Stimulated activated CD8-positive, alpha-beta memory T cell treated with anti-CD3 and anti-CD28 coated beads, Interleukin-4, amount 100 ng/mL, for 24 hours (primary cell): Measurements from ENCODE around the gene ESYT2.
"Not testable (repeated sequence)": the region's sequence is repeated elsewhere in the genome, so short reads cannot be mapped to it uniquely, and the experiment has no call there.

ENCODE experiments used
- DNase-seq: peaks from one replicate; pipeline ENCODE4 v3.0.0-alpha.2; 2020; ENCODE audit warnings: low read depth

Gene ESYT2

DNA sequence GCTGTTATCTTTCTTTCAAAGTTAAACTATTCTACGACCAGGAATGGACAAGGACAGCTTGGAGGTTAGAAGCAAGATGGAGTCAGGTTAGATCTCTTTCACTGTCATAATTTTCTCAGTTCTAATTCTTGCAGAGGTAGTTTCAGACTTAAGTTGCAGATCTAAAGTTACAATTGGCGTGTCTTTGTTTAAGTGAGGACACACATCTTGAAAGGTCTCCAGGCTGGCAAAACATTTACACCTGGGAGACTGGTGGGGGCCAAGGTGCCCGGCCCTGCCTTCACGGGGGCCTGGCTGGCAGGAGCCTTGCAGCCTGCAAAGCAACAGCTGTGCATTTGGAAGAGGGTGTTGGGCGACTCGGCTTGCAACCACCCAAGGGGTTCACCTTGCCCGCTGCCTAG is 25.4 kb upstream of the ESYT2 start:
- DNase-seq: no peak

DNA sequence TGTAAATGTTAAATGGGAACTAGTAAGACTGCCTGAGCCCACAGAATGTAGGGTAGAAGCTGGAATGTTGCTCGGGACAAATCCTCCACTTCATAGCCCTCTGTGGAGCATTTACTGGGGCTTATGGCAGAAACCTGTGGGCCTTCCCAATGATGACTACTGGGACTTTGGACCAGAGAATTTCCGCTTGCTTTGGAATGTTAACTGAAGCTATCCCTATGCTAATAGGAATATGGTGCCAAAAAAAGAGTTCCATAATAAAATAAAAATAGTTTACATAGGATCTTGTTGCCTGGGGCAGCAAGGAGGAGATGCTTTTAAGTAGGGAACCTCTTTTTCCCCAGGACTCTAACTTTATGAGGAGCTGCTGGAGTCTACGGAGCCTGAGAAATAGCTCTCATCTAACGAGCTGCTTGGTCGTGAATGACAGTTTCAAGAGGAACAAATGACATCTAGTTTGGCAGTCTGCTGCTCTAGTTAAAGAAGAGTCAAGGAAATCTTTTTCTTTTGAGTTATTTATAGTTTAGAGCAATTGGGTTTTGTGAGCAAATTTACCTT is 21.3 kb upstream of the ESYT2 start:
- no peak for DNase-seq

DNA sequence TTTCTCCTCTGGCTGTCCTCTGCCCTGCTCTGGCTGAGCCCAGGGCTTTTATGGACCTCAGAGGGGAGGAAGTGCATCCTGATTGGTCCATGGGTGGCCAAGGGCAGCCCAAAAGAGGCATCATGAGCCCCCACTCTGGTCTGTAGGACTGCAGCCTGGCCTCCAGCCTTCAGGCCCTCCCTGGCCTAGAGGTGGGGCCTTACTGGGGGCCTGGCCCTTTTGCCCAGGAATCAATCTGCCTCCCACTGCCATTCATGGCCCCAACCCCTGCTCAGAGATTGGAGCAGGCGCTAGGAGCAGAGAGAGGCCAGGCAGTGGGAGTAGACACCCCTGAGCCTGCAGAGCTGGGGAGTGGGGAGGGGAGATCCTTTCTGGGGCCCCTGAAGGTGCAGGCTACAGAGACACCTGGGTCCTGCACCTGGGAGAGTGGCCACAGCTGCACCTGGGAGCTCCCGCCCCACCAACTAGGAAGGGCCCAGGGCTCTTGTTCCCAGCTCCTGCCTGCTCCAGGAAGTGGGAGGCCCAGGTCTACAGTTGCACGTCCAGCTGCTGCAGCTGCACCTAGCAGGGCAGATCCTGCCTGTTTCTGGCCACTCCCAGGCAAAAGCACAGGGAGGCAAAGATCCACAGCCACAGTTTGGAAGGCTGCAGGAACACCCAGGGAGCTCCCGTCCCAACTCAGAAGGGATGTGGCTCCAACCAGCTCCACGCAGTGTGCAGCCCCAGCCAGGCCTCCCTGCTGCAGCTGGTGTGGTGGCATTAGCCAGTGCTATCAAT is 20.6 kb upstream of the ESYT2 start:
- no peak for DNase-seq

DNA sequence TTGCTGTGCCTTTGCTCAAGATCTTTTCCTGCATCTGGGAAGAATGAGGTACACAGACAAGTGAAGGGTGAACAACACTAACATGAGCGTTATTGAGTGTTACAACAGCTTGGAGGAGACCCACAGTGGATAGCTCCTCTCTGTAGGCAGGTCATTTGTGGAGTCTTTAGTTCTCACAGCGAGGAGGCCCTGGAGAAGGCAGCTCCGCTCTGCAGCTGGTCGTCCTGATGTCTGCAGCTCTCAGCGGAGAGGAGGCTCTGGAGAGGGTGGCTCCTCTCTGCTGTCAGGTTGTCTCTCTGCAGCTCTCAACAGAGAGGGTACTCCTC is 20.1 kb upstream of the ESYT2 start:
- no peak for DNase-seq

DNA sequence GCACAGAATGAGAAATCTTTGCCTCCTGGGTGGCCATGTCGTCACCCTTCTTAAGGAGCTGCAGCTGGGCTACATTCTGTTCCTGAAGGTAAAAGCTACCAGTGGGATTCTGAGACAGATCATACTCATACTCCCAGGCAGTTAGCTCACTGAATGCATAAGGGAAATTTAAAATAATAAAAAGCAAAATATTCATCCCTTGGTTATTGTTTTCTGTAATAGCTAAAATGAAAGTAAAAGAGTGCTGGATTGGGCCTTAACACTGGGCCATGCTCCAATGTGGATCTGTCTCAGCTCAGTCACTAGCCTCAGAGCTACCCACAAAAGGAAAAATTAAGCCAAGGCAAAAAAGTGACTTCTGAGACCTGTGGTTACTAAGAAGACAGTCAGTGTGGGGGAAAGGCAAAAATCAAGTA is 18.1 kb upstream of the ESYT2 start:
- DNase-seq: no peak

DNA sequence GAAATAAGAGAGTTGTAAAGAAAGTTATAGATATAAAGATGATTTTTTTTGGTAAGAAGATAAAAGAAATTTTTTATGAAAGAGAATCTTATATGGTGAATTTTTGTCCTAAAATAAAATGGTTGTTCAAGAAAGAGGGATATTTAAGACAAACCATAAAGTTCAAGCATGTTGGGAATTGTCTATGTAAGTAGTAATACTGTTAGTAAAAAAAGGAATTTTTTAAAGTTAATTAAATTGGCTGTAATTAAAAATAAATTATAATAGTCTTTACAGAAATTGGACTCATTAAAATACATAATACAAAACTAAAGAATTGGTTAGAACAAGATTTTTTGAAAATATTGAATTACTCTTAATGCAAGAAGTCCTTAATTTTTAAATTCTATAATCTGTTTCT is 17.0 kb upstream of the ESYT2 start:
- no peak for DNase-seq

DNA sequence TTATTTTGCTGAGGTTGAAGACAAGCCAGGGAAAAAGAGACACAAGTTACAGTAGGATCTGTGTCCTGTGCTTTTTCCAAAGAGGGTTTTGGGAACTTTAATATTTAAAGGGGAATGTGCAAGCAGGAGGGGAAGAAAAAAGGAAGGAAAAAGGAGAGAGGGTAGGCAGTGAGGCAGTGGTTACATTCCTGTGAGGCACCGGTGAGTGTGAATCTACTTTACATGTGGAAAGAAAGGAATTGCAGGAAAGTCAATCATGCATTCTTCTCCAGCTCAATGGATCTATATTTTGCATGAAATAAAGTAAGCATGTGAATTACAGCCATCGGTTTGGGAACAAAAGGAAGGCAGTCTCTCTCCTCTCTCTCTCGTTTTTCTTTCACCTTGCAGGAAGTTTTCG is 14.5 kb upstream of the ESYT2 start:
- no peak for DNase-seq

DNA sequence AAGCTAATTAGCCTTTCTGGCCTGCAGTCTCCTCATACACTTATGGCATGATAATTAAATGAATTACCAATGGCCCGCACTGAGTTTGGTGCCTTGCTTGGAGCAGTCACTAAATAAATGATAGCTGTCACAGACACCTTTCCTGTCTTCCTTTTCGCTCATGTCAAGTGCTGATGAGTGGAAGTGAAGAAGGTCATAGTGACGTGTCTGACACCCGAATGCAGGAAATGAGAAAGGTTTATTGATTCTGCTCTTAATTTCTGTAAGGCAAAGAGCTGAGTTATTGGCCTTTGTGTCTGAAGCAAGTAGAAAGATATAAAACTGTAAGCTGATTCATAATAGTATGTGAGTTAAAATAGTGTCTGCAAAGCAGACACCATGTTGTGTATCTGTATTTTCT is 13.2 kb upstream of the ESYT2 start:
- no peak for DNase-seq

DNA sequence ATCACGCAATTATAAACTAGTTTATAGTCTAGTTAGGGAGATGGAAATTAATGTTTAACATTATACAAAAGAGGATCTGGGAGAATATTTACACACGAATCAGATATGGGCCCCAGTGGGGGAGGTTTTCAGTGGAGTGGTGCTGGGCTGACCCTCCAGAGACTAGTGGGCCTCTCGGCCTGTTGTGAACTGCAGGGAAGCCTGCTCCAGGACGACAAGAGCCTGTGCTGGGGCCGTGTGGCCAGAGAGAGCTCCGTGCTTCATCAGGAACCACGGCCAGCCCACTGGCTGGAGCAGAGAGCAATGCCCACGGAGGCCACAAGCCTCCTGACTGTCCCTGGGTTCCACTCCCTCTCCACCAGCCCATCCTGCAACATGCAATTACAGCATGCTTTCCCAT is 11.3 kb upstream of the ESYT2 start:
- no peak for DNase-seq

DNA sequence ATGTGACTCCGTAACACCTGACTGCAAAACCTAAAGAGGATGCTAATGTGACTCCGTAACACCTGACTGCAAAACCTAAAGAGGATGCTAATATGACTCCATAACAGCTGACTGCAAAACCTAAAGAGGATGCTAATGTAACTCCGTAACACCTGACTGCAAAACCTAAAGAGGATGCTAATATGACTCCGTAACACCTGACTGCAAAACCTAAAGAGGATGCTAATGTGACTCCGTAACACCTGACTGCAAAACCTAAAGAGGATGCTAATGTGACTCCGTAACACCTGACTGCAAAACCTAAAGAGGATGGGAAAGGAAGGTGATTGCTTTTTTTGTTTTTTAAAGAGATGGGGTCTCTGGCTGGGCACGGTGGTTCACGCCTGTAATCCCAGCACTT is 9.9 kb upstream of the ESYT2 start:
- not testable (repeated sequence) for DNase-seq

DNA sequence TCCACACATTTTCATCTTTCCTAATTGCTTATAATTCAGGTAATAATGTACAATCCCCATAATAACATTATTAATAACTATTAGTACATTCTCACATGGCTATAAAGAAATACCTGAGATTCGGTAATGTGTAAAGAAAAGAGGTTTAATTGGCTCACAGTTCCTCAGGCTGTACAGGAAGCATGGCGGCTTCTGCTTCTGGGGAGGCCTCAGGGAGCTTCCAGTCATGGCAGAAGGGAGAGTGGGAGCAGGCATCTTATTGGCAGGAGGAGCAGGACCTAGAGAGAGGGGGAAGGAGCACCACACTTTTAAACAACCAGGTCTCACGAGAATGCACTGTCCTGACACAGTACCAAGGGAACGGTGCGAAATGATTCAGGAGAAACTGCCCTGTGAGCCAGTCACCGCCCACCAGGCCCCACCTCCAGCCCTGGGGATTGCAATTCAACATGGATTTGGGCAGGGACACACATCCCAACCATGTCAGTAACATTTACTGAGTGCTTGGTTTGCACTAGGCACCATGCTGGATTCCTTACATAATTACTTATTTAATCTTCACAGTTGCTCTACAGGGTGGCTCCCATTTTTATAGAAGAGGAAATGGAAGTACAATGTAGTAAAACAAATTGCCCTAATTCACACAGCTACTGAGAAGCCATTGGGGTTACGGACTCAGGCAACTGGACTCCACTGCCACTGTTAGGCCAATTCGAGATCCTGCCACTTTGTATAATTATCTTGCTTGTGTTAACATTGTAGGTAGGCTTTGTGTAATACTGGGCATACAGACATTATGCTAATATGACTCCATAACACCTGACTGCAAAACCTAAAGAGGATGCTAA is 8.7 kb upstream of the ESYT2 start:
- no peak for DNase-seq

DNA sequence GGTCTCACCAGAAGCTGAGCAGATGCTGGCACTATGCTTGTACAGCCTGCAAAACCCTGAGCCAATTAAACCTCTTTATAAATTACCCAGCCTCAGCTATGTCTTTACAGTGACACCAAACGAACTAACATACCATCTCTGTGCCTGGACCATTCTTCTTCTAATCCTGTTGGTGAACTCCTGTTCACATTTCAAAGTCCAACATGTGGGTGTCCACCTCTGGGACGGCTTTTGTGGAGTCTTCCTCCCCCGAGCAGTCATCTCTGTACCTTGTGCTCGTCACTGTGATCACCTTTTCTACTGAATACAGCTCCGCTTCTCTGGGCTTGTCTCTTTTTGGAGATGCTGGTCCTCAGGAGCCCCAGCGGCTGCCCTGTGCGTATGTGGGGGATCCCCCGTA is 7.4 kb upstream of the ESYT2 start:
- DNase-seq: no peak

DNA sequence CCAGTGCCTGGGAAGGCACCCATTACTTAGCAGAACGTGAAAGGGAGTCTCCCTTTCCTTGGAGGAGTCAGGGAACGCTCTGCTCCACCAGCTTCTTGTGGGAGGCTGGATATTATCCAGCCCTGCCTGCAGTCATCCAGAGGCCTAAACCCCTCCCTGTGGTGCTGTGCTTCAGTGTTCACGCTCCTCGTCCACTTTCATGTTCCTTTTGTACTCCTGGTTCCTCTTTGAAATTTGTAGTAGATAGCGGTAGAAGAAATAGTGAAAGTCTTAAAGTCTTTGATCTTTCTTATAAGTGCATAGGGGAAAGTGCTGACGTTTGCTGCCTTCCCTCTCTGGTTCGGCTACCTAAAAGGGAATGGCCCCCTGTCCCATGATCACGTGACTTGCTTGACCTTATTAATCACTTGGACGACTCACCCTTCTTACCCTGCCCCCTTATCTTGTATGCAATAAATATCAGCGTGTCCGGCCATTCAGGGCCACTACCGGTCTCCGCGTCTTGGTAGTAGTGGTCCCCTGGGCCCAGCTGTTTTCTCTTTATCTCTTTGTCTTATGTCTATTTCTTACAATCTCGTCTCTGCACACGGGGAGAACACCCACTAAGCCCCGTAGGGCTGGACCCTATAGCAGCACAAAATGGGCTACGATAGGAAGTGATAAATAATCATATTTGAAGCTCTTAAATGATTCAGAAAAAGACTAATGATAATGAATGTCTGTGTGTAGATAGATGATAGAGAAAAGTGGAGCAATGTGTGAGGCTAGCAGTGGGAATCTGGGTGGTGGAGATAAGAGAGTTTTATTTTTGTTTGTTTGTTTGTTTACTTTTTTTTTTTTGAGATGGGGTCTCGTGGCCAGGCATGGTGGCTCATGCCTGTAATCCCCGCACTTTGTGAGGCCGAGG is 5.8 kb upstream of the ESYT2 start:
- DNase-seq: no peak

DNA sequence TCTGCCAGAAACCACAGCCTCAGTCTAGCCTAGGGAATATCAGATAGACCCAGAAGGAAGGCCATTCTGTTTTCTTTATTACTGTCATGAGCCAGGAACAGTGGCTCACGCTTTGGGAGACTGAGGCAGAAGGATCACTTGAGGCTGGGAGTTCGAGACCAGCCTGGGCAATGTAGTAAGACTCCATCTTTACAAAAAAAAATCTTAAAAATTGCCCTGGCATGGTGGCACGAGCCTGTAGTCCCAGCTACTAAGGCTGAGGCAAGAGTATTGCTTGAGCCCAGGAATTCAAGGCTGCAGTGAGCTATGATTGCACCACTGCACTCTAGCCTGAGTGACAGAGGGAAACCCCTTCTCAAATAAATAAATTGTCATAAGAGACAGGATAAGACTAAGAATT is 3.7 kb upstream of the ESYT2 start:
- DNase-seq: no peak

DNA sequence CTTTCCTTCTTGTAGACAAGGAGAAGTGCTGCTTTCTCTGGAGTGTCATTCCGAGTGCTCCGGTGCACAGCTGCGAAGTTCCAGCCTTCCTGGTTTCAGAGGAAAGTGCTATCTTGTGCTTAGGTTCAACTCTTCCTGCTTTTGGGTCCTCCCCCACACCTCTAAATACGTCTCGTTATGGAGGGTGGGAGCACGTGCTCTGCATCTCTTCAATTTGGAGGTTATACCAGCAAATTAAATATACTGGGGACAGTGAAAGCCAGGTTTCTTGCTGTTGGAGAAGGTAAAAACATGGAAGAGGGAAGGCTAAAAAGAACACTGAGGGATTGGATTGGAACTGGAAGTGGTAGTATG is 2.4 kb upstream of the ESYT2 start:
- no peak for DNase-seq

DNA sequence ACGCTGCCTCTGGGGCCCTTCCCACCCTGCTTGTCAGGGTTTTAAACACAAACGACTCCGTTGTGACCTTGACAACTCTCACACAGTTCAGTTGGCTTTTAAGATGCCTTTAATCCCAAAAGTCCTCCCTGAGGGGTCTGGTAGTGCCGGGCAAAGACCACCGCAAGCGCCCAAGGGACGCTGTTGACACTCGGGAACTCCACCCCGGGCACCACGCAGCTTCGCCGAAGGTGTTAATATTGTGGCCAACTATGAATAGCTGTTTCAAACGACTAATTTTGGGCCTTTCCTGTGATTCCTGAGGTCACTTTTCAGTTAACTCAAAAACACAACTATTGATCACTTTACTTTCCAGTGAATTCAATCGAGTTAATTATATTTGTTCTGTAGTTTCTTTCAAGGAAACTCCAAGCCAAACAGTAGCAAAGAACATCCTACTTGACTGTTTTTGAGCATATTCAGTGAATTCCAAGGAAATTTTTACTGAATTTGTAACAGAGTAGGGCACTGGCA is 958 bp upstream of the ESYT2 start:
- DNase-seq: no peak

DNA sequence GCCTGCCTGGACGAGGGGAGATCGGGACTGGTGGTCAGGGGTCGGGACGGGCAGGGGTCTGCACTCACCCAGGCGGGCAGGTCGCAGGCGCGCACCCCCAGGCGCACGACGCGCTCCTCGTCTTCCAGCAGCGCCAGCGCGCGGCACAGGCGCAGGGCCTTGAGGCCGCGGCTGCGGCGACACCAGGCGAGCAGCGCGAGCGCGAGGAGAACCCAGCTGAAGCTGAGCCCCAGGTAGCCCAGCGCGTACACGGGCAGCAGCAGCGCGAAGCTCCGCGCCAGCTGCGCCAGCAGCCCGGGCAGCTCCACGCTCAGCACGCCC is 328 bp downstream of the ESYT2 start:
- peak; percentile 47 for DNase-seq

DNA sequence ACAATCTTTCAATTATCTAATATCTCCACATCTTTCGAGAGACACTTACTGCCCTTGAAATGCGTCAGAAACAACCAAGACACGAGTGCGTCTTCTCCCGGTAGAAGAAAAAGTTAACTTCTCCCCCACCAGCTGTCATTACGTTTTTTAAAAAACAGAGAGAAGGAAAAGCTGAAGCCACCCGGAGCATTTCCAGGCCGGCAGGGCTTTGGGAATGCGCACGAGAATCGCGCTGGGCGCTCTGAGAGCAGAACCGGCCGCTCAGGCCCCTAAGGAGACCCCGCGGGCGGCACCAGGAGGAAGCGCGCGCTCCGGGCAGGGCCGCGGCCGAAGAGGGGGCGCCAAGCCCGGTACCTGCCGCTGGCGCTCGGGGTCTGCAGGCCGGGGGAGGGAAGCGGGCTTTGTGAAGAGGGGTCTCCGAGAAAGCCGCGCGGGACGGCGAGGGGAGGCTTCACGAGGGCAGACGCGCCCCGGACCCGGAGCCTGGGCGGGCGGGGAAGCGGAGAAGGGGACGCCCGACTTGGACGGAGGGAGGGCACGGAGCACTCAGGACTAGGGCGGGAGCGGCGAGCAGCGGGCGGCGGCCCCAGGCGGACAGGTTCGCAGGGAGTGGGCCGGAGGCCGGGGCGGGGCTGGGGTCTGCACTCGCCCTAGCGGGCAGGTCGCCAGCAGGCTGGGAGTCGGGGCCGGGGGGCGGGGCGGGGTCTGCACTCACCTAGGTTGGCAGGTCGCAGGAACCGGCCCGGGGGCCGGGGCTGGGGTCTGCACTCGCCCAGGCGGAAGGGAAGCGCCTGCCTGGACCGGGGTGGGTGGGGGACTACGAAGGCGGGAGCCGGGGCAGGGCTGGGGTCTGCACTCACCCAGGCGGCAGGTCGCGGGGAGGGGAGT is 932 bp downstream of the ESYT2 start:
- no peak for DNase-seq

DNA sequence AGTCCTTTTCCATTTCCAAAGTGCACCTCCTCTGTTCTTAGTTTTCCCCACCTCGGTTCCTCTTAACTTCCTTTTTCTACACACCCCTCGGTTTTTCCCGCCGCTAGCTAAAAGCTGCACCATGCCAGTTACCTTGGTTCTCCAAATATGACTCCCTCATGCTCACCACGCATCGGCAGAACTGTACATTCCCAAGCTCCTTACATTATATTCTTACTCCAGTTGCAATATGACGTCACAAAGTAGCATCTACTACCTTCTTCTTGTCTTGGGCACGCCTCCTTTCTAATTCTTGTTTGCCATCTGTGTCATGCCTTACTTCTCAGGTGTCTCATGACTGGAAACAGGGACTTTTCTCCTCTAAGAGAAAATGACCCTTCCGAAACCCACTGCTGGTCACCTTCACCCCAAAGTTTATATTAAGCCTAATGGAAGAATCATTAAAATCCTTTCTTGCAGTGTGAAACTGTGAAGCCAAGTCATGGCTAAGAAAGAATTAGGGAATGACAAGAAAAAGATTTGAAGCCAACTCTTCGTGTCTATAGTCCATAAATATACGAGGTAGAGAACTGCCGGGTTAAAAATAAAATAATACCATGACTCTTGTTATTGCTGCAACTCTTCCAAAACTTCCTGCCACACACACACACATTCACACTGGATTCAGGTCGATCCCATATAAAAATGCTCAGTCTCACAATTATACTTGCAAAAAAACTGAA is 1.7 kb downstream of the ESYT2 start:
- no peak for DNase-seq

DNA sequence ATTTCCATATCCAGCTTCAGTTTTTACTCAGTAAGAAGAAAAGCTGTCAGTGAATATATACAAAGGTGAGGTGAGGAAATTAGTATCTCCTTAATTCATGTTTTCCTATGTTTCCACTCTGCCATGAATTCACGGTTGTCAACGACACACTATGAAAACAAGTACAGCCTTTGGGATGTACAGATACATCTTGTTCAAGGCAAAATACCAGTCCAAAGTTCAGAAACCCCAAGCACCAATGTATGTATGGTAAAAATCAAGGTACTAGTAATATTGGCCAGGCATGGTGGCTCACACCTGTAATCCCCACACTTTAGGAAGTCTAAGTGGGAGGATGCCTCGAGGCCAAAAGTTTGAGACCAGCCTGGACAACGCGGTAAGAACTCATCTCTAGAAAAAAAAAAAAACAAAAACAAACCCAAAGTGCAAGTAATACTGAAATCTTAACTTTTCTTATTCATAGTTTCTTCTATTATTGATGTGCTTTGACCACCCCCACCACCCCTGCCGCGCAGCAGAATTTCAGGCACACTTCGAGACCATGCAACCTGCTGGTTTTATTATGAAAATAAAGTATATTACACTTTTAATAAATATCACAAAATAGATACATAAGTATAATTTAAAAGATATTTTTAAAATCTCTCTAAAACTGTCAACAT is 3.5 kb downstream of the ESYT2 start:
- no peak for DNase-seq
